Esophagus muscularis mucosa (tissue), 3 donors: ENCODE data around the gene ZSCAN20.

Source experiments
- POLR2AphosphoS5 ChIP-seq, 2 donors: sonication (generic); formaldehyde crosslinking; IDR thresholded peaks; one replicate each; pipeline ENCODE4 v1.6.1; 2017; ENCODE audit warnings: antibody characterized with exemption in 2 of 2
- TF ChIP-seq, protein P1 (sequence below), 3 experiments: fragments of 200-600 bp in 2 of 3; fragments of 450-650 bp in 1 of 3; sonication (generic) in 2 of 3; IDR thresholded peaks; one replicate each; pipeline ENCODE4 v1.5.1; 2017 to 2019; ENCODE audit warnings: antibody characterized with exemption in 3 of 3, mild to moderate bottlenecking in 2 of 3, moderate library complexity in 1 of 3

DNA sequence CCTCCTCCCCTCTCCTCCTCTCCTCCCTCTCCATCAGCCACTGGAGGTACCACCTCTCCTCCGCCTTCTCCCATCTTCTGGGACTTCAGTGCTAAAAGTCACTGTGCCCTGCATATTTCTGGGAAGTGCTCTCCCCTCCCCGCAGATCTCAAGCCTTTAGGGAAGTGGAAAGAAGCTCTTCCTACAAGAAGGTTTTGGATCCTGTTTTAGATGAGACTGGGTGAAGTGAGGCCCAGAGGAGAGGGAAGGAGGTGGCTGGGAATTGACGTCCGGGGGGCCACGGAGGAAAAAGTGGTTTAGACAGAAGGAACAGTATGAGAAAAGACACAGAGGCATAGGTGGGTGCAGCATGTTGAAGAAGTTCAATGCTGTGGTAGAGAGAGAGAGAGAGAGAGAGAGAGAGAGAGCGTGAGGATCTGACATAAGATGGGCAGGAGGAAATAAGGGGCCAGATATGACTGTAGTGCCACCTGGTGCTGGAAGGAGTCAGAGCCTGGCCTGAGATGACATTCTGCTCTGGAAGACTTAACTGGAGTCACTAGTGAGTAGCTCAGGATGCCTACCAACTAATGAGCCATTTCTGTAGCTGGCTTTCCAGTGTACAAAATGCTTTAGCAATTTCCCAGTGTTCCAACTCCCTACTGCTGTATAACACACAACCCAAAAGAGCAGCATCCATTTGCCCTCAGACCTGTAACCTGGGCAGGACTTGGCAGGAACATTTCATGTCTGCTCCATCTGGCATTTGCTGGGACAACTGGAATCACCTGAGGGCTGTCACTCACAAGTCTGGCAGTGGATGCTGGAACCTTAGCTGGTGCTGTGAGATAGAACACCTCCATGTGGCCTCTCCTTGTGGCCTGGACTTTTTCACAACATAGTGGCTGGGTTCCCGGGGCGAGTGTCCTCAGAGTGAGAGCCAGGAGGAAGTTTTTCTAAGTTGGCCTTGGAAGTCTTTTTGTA, 16.6 kb upstream of the ZSCAN20 start:
- TF ChIP-seq, protein P1, sequence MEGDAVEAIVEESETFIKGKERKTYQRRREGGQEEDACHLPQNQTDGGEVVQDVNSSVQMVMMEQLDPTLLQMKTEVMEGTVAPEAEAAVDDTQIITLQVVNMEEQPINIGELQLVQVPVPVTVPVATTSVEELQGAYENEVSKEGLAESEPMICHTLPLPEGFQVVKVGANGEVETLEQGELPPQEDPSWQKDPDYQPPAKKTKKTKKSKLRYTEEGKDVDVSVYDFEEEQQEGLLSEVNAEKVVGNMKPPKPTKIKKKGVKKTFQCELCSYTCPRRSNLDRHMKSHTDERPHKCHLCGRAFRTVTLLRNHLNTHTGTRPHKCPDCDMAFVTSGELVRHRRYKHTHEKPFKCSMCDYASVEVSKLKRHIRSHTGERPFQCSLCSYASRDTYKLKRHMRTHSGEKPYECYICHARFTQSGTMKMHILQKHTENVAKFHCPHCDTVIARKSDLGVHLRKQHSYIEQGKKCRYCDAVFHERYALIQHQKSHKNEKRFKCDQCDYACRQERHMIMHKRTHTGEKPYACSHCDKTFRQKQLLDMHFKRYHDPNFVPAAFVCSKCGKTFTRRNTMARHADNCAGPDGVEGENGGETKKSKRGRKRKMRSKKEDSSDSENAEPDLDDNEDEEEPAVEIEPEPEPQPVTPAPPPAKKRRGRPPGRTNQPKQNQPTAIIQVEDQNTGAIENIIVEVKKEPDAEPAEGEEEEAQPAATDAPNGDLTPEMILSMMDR (IDR thresholded peaks at IDR 0.05): peak; percentile 60 to 67 (median 62)
- TF ChIP-seq POLR2AphosphoS5 (IDR thresholded peaks at IDR 0.05): no peak
